Measurements from ENCODE around the gene FAM83F.
"Not testable (repeated sequence)": the region's sequence is repeated elsewhere in the genome, so short reads cannot be mapped to it uniquely, and the experiment has no call there.

The FAM83F gene

DNA sequence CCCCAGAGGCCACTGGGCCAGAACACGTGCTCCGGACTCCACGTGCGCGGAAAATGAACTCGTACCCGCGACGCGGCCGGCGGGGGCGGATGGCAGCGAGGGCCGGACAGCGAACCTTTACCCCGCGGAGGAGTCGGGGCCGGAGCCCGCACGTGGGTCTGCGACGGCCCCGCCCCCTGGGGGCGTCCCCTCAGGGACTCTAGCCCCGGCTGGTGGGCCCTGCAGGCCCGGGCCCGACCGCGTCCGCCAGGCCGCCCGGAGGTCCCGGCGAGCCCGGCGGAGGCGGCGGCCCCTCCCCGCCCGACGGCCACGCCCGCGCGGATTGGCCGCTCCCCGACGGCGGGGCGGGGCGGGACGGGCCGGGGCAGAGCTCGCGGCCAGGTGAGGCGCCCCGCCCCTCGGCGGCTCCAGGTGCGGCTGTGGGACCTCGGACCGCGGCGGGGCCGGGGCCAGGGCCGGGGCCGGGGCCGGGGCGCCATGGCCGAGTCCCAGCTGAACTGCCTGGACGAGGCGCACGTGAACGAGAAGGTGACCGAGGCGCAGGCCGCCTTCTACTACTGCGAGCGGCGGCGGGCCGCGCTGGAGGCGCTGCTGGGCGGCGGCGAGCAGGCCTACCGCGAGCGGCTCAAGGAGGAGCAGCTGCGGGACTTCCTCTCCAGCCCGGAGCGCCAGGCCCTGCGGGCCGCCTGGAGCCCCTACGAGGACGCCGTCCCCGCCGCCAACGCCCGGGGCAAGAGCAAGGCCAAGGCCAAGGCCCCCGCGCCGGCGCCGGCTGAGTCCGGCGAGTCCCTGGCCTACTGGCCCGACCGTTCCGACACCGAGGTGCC is at the start of gene FAM83F:
TSS of gene FAM83F (plus strand) at position 389 of the 827 bp plus-strand sequence. CDS start at position 478, 89 bp downstream.
- no peak for FAIRE-seq

DNA sequence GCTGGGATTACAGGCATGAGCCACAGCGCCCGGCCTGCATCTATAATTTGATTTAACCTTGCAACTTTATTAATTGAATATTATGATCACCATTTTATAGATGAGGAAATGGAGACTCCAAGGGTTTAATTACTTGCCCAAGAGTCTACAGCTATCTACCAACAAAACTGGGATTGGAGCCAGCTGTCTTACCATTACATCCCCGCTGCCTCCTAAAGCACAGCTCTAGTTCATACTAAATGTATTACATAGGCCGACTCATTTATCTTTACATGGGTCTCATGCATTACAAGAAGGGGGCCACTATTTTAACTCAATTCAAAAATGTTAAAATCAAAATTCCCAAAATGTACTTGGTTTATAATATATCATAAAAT is 48.6 kb upstream of the FAM83F start:
- FAIRE-seq: no peak

DNA sequence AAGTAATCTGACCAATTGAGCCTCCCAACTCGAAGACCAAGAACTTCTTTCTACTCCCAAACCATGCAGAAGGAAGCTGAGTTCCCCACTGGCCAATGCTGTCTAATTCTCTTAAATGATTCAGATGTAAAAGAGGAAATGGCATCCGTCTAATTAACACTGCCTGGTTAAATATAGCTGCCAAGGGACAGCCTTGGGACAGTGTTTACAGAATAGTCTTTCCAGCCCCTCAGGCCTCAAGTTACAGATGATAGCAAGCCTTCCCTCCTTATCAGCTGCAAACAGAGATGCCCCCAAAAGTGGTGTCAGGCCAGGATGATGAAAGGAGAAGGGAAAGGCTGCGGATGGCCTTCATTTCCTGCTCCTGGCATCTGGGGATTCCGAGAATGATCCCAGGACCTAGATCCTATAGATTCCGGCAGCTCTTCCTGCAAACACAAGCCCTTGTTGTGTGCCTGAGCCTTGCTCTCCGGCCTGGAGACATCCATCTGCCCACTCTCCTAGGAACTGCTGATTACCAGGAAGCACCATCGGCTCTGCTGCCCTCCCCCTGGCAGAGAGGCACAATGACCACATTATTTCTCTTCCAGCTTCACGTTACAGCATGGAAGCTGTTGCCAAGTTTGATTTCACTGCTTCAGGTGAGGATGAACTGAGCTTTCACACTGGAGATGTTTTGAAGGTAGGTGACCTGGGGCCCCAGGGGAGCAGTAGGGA is 48.1 kb upstream of the FAM83F start:
- no peak for FAIRE-seq

GRCh38 chr22:39947220-39948216 is 47.2 kb upstream of the FAM83F start:
- FAIRE-seq: no peak

DNA sequence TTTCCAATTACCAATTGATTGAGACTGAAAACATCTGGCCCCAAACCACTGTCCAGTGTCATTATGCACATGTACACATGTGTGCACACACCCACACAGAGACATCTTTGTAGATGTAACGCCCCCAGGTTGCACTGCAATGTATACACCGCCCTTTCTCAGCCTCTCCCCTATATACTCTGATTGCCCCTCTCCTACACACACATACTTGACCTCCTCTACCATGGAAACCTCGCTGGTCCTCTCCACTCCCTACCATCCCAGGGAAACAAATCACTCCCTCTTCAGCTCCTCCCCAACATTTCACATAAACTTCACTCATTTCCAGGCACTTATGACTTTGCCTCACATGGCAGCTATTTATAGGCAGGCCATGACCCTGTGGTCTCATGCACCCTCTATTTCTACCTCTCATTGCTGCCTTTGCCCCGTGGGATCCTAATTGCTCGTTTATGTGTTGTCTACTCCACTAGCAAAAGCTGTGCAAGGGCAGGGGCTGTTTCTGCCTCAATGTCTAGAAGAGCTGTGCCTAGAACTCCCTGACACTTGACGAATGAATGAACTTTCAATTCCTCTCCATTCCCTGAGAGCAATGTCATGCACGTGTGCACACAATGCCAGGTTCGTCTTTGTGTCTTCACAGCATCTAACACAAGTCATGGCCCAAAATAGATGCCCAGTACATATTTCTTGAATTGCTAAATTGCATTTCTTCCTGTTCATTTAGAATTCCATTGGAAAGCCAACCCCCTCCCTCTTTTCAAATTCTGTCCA is 44.6 kb upstream of the FAM83F start:
- no peak for FAIRE-seq

DNA sequence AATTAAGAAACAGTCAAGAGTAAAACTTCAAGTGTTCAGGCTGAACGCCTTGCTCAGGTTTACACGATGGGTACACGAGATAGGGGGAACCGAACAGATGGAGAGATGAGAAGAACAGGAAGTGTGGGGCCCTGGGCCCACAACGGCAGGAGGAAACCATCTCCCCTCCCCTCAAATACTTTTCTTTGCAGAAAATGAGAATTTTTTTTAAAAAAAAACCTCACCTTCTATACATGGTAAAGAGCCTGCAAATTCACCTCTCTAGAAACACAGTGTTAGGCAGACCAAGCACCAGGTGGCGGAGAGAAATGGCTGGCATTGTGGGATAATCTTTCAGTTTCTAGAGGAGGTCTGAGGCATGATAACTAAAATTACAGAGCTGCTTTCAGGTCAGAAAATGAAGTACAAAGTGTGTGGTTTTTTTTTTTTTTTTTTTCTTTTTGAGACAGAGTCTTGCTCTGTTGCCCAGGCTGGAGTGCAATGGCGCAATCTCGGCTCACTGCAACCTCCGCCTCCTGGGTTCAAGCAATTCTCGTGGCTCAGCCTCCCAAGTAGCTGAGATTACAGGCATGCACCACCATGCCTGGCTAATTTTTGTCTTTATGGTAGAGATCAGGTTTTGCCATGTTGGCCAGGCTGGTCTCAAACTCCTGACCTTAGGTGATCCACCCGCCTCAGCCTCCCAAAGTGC is 43.0 kb upstream of the FAM83F start:
- FAIRE-seq: not testable (repeated sequence)

DNA sequence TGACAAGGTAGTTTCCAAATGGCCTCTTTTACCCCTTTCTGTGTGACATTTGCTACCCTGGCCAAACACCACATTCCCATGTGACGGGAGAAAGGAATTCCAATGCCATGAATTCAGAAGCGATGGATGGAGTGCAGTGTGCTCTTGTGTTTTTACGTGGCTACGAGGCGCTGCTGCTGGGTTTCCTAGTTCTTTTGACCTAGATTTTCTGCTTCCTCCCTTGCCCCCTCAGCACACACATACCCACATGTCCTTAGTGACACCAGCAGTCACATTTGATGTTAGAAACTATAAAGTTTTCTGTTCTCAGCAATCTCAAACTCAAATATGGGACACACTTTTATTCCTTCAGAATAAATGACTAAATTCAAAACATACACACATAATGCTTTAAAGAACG is 42.4 kb upstream of the FAM83F start:
- no peak for FAIRE-seq

- no peak for FAIRE-seq
These were observed 41.7 kb upstream of the FAM83F start for GRCh38 chr22:39953101-39953500.

DNA sequence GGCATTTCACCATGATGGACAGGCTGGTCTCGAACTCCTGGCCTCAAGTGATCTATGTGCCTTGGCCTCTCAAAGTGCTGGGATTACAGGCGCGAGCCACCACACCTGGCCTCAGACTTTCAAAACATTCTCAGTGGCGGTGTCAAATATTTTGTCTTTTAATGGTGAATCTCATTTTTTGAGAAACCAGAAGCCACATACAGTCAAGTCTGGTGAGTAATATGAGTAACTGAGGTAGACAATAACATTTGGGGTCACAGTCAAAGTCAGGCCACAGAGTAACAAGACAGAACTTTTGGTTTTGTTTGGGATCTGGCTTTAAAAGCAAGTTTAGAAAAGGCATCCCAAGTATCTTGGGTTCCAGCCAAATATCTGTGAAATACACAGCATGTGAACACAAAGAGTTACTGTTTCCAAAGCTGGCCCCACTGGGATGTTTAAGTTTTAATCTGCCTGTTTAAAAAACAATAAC is 40.1 kb upstream of the FAM83F start:
- peak; percentile 80 for FAIRE-seq

DNA sequence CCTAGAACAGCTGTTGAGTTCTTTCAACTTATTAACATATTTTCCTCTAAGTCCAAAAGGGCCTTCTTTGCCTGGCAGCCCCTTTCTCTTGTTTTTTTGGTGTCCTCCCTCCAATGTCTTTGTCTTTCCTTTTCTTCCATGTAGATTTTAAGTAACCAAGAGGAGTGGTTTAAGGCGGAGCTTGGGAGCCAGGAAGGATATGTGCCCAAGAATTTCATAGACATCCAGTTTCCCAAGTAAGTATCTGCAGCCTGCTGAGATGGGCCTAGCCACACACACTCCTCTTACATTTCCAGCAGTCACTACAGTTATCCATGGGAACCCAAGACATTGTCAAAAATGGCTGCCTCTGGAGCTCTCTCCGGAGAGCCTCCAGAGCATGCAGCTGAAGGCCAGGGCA is 39.1 kb upstream of the FAM83F start:
- no peak for FAIRE-seq

DNA sequence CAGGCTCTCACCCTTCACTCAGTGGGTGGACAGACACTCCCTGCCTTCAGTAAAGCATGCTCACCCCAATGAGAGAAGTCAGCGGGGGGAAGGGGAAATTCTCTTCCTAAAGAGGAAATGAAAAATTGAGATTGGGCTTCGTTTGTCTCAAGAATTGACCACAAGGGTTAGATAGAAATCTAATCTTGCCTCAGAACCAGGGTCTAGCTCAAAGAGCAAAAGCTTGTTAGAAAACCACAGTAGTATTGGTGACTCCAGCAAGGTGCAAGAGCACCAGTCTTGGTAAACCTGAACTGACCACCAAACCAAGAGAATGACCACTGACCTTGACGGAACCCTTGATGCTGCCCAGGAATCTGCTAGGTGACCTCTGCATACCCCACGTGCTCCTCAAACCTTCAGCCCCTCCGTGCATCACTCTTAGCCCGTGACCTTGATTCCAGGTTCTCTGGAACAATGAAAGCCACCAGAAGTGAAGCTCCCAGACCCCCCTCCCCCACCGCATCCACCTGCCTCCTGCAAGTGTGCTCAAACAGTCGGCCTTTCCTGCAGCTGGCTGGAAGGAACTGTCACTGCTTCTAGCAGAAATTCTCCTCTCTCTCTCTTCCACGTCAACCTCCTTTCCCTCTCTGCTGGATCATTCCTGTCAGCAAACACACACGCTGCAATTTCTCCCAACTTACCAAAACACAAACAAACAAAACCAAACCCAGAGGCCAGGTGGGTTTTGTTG is 37.7 kb upstream of the FAM83F start:
- FAIRE-seq: no peak

DNA sequence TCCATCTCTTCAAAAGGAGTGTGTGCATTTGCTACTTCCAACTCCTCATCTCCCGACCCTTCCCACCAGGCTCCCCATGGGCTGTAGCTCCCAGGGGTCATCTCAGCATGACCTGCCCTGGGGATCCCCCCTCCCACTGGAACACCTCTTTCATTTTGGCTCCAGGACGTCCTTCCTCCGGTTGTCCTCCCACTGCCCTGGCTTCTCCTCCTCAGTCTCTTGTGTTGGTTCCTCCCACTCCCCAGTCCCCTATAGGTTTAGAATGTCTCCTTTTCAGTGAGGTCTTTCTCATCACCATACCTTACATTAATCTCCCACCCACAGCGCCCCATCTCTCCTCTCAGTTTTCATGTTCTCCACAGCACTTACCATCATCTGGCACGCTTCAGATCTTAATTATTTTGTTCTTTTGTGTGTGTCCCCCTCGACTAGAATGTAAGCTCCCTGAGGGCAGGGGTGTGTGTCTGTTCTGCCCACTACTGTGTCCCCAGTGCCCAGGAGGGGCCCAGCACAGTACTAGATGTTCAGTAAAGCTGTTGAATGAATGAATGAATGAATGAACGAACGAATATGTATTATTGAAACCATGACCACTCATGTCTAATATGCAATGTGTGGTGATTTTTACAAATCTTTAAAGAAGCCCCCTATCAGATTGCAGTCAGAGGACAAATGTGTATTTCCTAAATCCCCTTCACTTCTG is 36.6 kb upstream of the FAM83F start:
- no peak for FAIRE-seq

GRCh38 chr22:39958949-39959639 is 35.7 kb upstream of the FAM83F start:
- no peak for FAIRE-seq

- no peak for FAIRE-seq
These were observed 34.9 kb upstream of the FAM83F start, which contains the start of gene TMA7B for GRCh38 chr22:39959640-39960447. TSS of gene TMA7B (plus strand) at chr22:39960397. CDS start at chr22:39964375, 3,978 bp downstream.

- no peak for FAIRE-seq
These were observed 33.7 kb upstream of the FAM83F start for GRCh38 chr22:39960791-39961746.

- no peak for FAIRE-seq
These were observed 32.7 kb upstream of the FAM83F start for GRCh38 chr22:39962071-39962470.

DNA sequence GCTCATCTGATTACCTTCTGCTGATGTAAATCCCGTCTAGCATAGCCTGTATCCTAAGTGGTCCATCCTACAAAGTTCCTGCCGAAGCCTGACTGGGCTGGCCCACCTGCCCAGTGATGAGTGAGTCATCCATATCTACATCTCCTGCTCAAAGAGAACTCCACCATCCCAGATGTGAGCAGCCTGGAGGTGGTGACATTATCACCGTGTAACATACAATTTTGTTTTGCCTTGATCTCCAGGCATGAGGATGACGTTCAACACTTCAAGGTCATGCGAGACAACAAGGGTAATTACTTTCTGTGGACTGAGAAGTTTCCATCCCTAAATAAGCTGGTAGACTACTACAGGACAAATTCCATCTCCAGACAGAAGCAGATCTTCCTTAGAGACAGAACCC is 29.0 kb upstream of the FAM83F start:
- FAIRE-seq: no peak
